A549 treated with AZD9567 at 1 μM for 4 hours (cell line): ENCODE measurements around the gene PCDHGB6. TPM values are rescaled to one million over a fixed set of nuclear protein-coding genes. Genes with fewer than 3 reads are reported as not detected.

Experiments used
- total RNA-seq: library from RNA; stranded (reverse); fragments of 200-300 nt; extraction: Qiagen RNA extraction; gene quantifications from 5 replicates; pipeline ENCODE4 v1.2.3, GENCODE V29; 2022; ENCODE audit not compliant: insufficient read depth

Gene PCDHGB6
- total RNA-seq, 1 experiment from 2014 or later, result 0.08 TPM

Other genes with a start within 250 kb of the PCDHGB6 start
- 0.02 TPM in 1 of 5 replicates, not detected in the others for gene PCDHB7, start 235.4 kb upstream of the PCDHGB6 start, total RNA-seq
- gene PCDHB8, start 230.2 kb upstream of the PCDHGB6 start, total RNA-seq, result 0.21 to 0.30 TPM (median 0.25 TPM) in 4 of 5 replicates, not detected in the other
- 0.02 to 0.09 TPM (median 0.06 TPM) in 4 of 5 replicates, not detected in the other for gene PCDHB16, start 225.6 kb upstream of the PCDHGB6 start, total RNA-seq
- gene PCDHB9, start 220.9 kb upstream of the PCDHGB6 start, total RNA-seq, result 0.02 to 0.20 TPM (median 0.05 TPM) in 3 of 5 replicates, not detected in the others
- gene PCDHB10, start 215.7 kb upstream of the PCDHGB6 start, total RNA-seq, result 0.04 to 0.05 TPM in 2 of 5 replicates, not detected in the others
- 0.02 to 0.06 TPM (median 0.05 TPM) in 4 of 5 replicates, not detected in the other for gene PCDHB11, start 208.4 kb upstream of the PCDHGB6 start, total RNA-seq
- 0.06 TPM in 1 of 5 replicates, not detected in the others for gene PCDHB12, start 199.3 kb upstream of the PCDHGB6 start, total RNA-seq
- gene PCDHB13, start 194.1 kb upstream of the PCDHGB6 start, total RNA-seq, result 0.05 to 0.06 TPM (median 0.06 TPM) in 4 of 5 replicates, not detected in the other
- gene PCDHB14, start 184.7 kb upstream of the PCDHGB6 start, total RNA-seq, result 0.06 to 0.11 TPM (median 0.06 TPM) in 4 of 5 replicates, not detected in the other
- 0.02 to 0.09 TPM (median 0.07 TPM) in 4 of 5 replicates, not detected in the other for gene PCDHB15, start 162.6 kb upstream of the PCDHGB6 start, total RNA-seq
- gene SLC25A2, start 104.0 kb upstream of the PCDHGB6 start, total RNA-seq, result not detected in 5 replicates
- gene TAF7, start 87.2 kb upstream of the PCDHGB6 start, total RNA-seq, result 60.6 to 75.9 TPM (median 73.6 TPM) in 5 replicates
- gene PCDHGA1, start 77.5 kb upstream of the PCDHGB6 start, total RNA-seq, result 0.22 to 0.39 TPM (median 0.28 TPM) in 4 of 5 replicates, not detected in the other
- 0.42 to 1.1 TPM (median 0.53 TPM) in 5 replicates for gene PCDHGA2, start 69.3 kb upstream of the PCDHGB6 start, total RNA-seq
- gene PCDHGA3, start 64.2 kb upstream of the PCDHGB6 start, total RNA-seq, result 0.02 TPM in 2 of 5 replicates, not detected in the others
- 1.2 to 1.7 TPM (median 1.5 TPM) in 4 of 5 replicates, not detected in the other for gene PCDHGB1, start 57.9 kb upstream of the PCDHGB6 start, total RNA-seq
- gene PCDHGA4, start 53.0 kb upstream of the PCDHGB6 start, total RNA-seq, result 0.08 to 0.17 TPM (median 0.13 TPM) in 4 of 5 replicates, not detected in the other
- 0.07 to 0.13 TPM (median 0.08 TPM) in 4 of 5 replicates, not detected in the other for gene PCDHGB2, start 48.0 kb upstream of the PCDHGB6 start, total RNA-seq
- 0.09 to 0.87 TPM (median 0.14 TPM) in 5 replicates for gene PCDHGA5, start 43.9 kb upstream of the PCDHGB6 start, total RNA-seq
- 0.14 to 0.80 TPM (median 0.26 TPM) in 5 replicates for gene PCDHGB3, start 37.8 kb upstream of the PCDHGB6 start, total RNA-seq
- gene PCDHGA6, start 34.1 kb upstream of the PCDHGB6 start, total RNA-seq, result 0.14 to 0.20 TPM (median 0.18 TPM) in 4 of 5 replicates, not detected in the other
- gene PCDHGA7, start 25.3 kb upstream of the PCDHGB6 start, total RNA-seq, result 0.44 to 0.91 TPM (median 0.79 TPM) in 5 replicates
- 0.66 to 0.88 TPM (median 0.85 TPM) in 5 replicates for gene PCDHGB4, start 20.3 kb upstream of the PCDHGB6 start, total RNA-seq
- 0.02 to 0.05 TPM (median 0.04 TPM) in 4 of 5 replicates, not detected in the other for gene PCDHGA8, start 15.4 kb upstream of the PCDHGB6 start, total RNA-seq
- gene PCDHGB5, start 10.1 kb upstream of the PCDHGB6 start, total RNA-seq, result 1.9 to 2.9 TPM (median 2.4 TPM) in 5 replicates
- gene PCDHGA9, start 5.2 kb upstream of the PCDHGB6 start, total RNA-seq, result 0.02 to 0.07 TPM (median 0.04 TPM) in 4 of 5 replicates, not detected in the other
- gene PCDHGA10, start 5.0 kb downstream of the PCDHGB6 start, total RNA-seq, result 0.05 TPM in 1 of 5 replicates, not detected in the others
- 0.05 to 0.70 TPM (median 0.06 TPM) in 5 replicates for gene PCDHGB7, start 9.7 kb downstream of the PCDHGB6 start, total RNA-seq
- 0.01 to 0.03 TPM (median 0.02 TPM) in 3 of 5 replicates, not detected in the others for gene PCDHGA11, start 13.0 kb downstream of the PCDHGB6 start, total RNA-seq
- 0.01 to 0.02 TPM (median 0.02 TPM) in 3 of 5 replicates, not detected in the others for gene PCDHGA12, start 22.5 kb downstream of the PCDHGB6 start, total RNA-seq
- 4.8 to 6.7 TPM (median 5.3 TPM) in 5 replicates for gene PCDHGC3, start 67.9 kb downstream of the PCDHGB6 start, total RNA-seq
- 0.03 to 0.06 TPM in 2 of 5 replicates, not detected in the others for gene PCDHGC4, start 77.0 kb downstream of the PCDHGB6 start, total RNA-seq
- 0.01 TPM in 2 of 5 replicates, not detected in the others for gene PCDHGC5, start 81.1 kb downstream of the PCDHGB6 start, total RNA-seq
- gene DIAPH1, start 211.0 kb downstream of the PCDHGB6 start, total RNA-seq, result 92.4 to 100 TPM (median 96.5 TPM) in 5 replicates
- gene HDAC3, start 228.8 kb downstream of the PCDHGB6 start, total RNA-seq, result 24.4 to 57.5 TPM (median 54.5 TPM) in 5 replicates
- gene RELL2, start 229.0 kb downstream of the PCDHGB6 start, total RNA-seq, result 2.8 to 5.0 TPM (median 4.4 TPM) in 5 replicates
- 7.8 to 12.3 TPM (median 10.5 TPM) in 5 replicates for gene FCHSD1, start 243.4 kb downstream of the PCDHGB6 start, total RNA-seq